Endothelial cell (in vitro differentiated cells): Measurements from ENCODE around the gene POC1A. TPM values are rescaled to one million over a fixed set of nuclear protein-coding genes. Genes with fewer than 3 reads are reported as not detected.

Experiments
- DNase-seq: peaks from one replicate; pipeline ENCODE4 v3.0.0; 2021; ENCODE audit warnings: low spot score
- H3K27ac Mint-ChIP-seq: one replicate; pipeline ENCODE4 v1.8.0; 2021; ENCODE audit warnings: mixed read lengths, inconsistent platforms; ENCODE audit not compliant: unreplicated experiment
- H3K27me3 Mint-ChIP-seq: one replicate; pipeline ENCODE4 v1.8.0; 2021; ENCODE audit warnings: mild to moderate bottlenecking, moderate library complexity, mixed read lengths, inconsistent platforms; ENCODE audit not compliant: unreplicated experiment
- H3K36me3 Mint-ChIP-seq: one replicate; pipeline ENCODE4 v1.8.0; 2021; ENCODE audit warnings: mild to moderate bottlenecking, low read depth, mixed read lengths, inconsistent platforms; ENCODE audit not compliant: unreplicated experiment
- H3K4me1 Mint-ChIP-seq: one replicate; pipeline ENCODE4 v1.8.0; 2021; ENCODE audit warnings: mild to moderate bottlenecking, mixed read lengths, inconsistent platforms; ENCODE audit not compliant: unreplicated experiment
- H3K4me3 Mint-ChIP-seq: one replicate; pipeline ENCODE4 v1.8.0; 2021; ENCODE audit warnings: mild to moderate bottlenecking, mixed read lengths, inconsistent platforms; ENCODE audit not compliant: unreplicated experiment
- H3K9me3 Mint-ChIP-seq: one replicate; pipeline ENCODE4 v1.8.0; 2021; ENCODE audit warnings: mixed read lengths, inconsistent platforms; ENCODE audit not compliant: unreplicated experiment
- CTCF ChIP-seq: fragments of 200-600 bp; sonication (generic); IDR thresholded peaks from one replicate; pipeline ENCODE4 v1.5.0; 2021; ENCODE audit warnings: antibody characterized with exemption; ENCODE audit not compliant: unreplicated experiment
- total RNA-seq: library from RNA; stranded (reverse); fragmentation: NEBNext Ultra II Directional; extraction: Animal tissue kit (Norgen Biotek cat#: 25700); gene quantifications from one replicate; pipeline ENCODE4 v1.2.1, GENCODE V29; 2021; ENCODE audit not compliant: unreplicated experiment

Gene POC1A
- total RNA-seq, 1 donor from 2014 or later = 7.5 TPM

GRCh38 chr3:52108302-52109232 is 45.7 kb downstream of the POC1A start:
- Mint-ChIP-seq H3K4me3 (no peak overlapping the region), H3K9me3 (no peaks in the 10 kb centered on the region), H3K36me3 (peaks cover 4% of the 10 kb centered on the region), H3K27me3 (peaks cover 1% of the 10 kb centered on the region), H3K27ac (no peak overlapping the region), H3K4me1 (peaks cover 13% of the 10 kb centered on the region)
- no peak for DNase-seq
- no peak for TF ChIP-seq CTCF

GRCh38 chr3:52106951-52107611 is 47.1 kb downstream of the POC1A start:
- TF ChIP-seq CTCF = no peak

GRCh38 chr3:52104684-52105640 is 49.3 kb downstream of the POC1A start:
- H3K4me3 Mint-ChIP-seq = no peak overlapping the region
- no peak for DNase-seq
- TF ChIP-seq CTCF = no peak
- peaks cover 5% of the 10 kb centered on the region for H3K4me1 Mint-ChIP-seq
- no peaks in the 10 kb centered on the region for H3K9me3 Mint-ChIP-seq
- H3K36me3 Mint-ChIP-seq = peaks cover 10% of the 10 kb centered on the region
- peaks cover 1% of the 10 kb centered on the region for H3K27me3 Mint-ChIP-seq
- H3K27ac Mint-ChIP-seq = no peak overlapping the region

More at GRCh38 chr3:52106951-52107611, 47.1 kb downstream of the POC1A start:
- Mint-ChIP-seq H3K27me3 (peaks cover 1% of the 10 kb centered on the region), H3K36me3 (peaks cover 4% of the 10 kb centered on the region), H3K4me3 (no peak overlapping the region), H3K27ac (no peak overlapping the region), H3K9me3 (no peaks in the 10 kb centered on the region), H3K4me1 (peaks cover 13% of the 10 kb centered on the region)
- DNase-seq = no peak

DNA sequence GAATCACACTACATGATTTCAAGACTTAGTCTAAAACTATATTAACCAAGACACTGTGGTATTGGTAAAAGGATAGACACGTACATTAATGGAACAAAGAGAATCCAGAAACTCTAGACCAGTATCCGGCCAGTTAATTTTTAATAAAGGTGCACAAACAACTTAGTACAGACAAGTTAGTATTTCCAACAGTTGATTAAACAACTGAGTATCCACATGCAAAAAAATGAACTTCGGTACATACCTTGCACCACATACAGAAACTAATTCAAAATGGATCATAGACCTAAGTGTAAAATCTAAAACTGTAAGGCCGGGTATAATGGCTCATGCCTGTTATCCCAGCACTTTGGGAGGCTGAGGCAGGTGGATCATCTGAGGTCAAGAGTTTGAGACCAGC is 51.3 kb downstream of the POC1A start:
- H3K36me3 Mint-ChIP-seq = peaks cover 17% of the 10 kb centered on the region
- H3K27me3 Mint-ChIP-seq = peaks cover 1% of the 10 kb centered on the region
- no peak overlapping the region for H3K27ac Mint-ChIP-seq

More for the DNA sequence above, 51.3 kb downstream of the POC1A start:
- Mint-ChIP-seq H3K9me3 (no peaks in the 10 kb centered on the region), H3K4me1 (no peaks in the 10 kb centered on the region), H3K4me3 (no peak overlapping the region)
- DNase-seq = no peak
- no peak for TF ChIP-seq CTCF
